Upper lobe of left lung (tissue), 4 donors: ENCODE results near the gene RNLS.

Source experiments
- POLR2A ChIP-seq, 4 donors: fragments of 450-650 bp; IDR thresholded peaks; one replicate each; pipeline ENCODE4 v1.5.1; 2016 to 2017; ENCODE audit warnings: antibody characterized with exemption in 4 of 4, mild to moderate bottlenecking in 2 of 4
- TF ChIP-seq, protein P1 (sequence below), 6 experiments: fragments of 450-650 bp in 4 of 6; fragments of 200-600 bp in 2 of 6; sonication (generic) in 2 of 6; IDR thresholded peaks; one replicate each; pipeline ENCODE4 v1.5.1; 2016 to 2019; ENCODE audit warnings: antibody characterized with exemption in 6 of 6

DNA sequence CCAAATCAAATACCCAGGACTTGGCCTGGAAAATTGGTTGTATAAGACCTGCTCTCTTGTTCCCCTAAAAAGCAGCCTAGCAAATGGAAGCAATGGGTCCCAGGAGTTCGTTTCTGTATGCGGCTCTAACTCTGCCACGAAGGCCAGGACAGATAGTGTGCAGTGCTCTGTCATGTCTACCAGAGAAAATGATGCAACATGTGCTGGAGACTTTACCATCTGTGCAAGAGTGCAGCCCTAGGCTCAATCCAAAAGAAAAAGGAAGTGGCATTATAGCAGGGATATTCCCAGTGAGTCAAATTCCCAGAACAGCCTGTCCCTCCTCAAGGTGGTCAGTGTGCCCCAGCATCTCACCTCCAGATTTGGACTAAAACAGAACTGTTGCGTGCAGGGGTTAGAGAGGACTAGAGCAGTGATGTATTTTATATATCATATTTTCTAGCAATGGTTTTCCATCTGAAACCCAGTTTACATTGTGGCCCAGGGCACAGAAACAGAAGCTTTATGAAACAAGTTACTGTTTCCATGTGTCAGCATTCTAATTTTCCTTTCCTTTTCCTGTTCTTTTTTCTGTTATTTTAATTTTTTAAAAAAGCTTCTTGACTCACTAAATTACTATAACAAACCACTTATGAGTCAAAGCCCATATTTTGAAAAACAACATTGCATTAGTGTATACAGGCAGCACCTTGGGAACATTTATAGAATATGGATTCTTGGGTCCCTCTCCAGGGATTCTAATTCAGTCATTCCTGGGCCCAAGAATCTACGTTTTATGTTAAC, 311.2 kb downstream of the RNLS start:
- TF ChIP-seq, protein P1, sequence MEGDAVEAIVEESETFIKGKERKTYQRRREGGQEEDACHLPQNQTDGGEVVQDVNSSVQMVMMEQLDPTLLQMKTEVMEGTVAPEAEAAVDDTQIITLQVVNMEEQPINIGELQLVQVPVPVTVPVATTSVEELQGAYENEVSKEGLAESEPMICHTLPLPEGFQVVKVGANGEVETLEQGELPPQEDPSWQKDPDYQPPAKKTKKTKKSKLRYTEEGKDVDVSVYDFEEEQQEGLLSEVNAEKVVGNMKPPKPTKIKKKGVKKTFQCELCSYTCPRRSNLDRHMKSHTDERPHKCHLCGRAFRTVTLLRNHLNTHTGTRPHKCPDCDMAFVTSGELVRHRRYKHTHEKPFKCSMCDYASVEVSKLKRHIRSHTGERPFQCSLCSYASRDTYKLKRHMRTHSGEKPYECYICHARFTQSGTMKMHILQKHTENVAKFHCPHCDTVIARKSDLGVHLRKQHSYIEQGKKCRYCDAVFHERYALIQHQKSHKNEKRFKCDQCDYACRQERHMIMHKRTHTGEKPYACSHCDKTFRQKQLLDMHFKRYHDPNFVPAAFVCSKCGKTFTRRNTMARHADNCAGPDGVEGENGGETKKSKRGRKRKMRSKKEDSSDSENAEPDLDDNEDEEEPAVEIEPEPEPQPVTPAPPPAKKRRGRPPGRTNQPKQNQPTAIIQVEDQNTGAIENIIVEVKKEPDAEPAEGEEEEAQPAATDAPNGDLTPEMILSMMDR (IDR thresholded peaks at IDR 0.05) = no peak
- TF ChIP-seq POLR2A (IDR thresholded peaks at IDR 0.05) = no peak
